WTC11 (cell line): Measurements from ENCODE around the gene DPYSL3. TPM values are rescaled to one million over a fixed set of nuclear protein-coding genes. Genes with fewer than 3 reads are reported as not detected.
A peak's percentile ranks its signal among the peaks of the same experiment; 100 is the strongest.

Experiments
- ATAC-seq: fragments of 200-7000 bp; cut with Tn5 transposase; 2 replicates; pipeline ENCODE4 v1.10.0; 2021; ENCODE audit warnings: mild to moderate bottlenecking, moderate library complexity
- CTCF ChIA-PET: fragments of 300-600 bp; sonication (Branson Sonifier 250); formaldehyde crosslinking; loops from one replicate; lab custom pipeline; 2021; ENCODE audit warnings: antibody characterized with exemption; lab: Charles Lee
- POLR2A ChIA-PET: fragments of 350-600 bp; sonication (Branson Sonifier 250); formaldehyde crosslinking; loops from one replicate; lab custom pipeline; 2021; ENCODE audit warnings: antibody characterized with exemption; lab: Charles Lee
- DNase-seq: peaks from one replicate; pipeline ENCODE4 v3.0.0; 2021; ENCODE audit warnings: low spot score
- H3K27ac Mint-ChIP-seq: 2 replicates; pipeline ENCODE4 v1.8.0; 2021; ENCODE audit warnings: mixed read lengths
- H3K27me3 Mint-ChIP-seq: 2 replicates; pipeline ENCODE4 v1.8.0; 2021; ENCODE audit warnings: low read depth, mild to moderate bottlenecking, moderate library complexity, mixed read lengths
- H3K36me3 Mint-ChIP-seq: 2 replicates; pipeline ENCODE4 v1.8.0; 2021; ENCODE audit warnings: mixed read lengths
- H3K4me1 Mint-ChIP-seq: 2 replicates; pipeline ENCODE4 v1.8.0; 2022; ENCODE audit warnings: mixed read lengths
- H3K4me3 Mint-ChIP-seq: 2 replicates; pipeline ENCODE4 v1.8.0; 2021; ENCODE audit warnings: mild to moderate bottlenecking, moderate library complexity, mixed read lengths
- H3K9me3 Mint-ChIP-seq: 2 replicates; pipeline ENCODE4 v1.8.0; 2021; ENCODE audit warnings: mixed read lengths
- CREB1 ChIP-seq: sonication (generic); formaldehyde crosslinking; IDR thresholded peaks from 2 replicates; pipeline ENCODE4 v1.8.0; 2023; ENCODE audit warnings: mild to moderate bottlenecking, missing genetic modification reagents
- ELF4 ChIP-seq: sonication (generic); formaldehyde crosslinking; IDR thresholded peaks from 2 replicates; pipeline ENCODE4 v1.8.1; 2022; ENCODE audit warnings: low read depth, mild to moderate bottlenecking, moderate library complexity, missing genetic modification reagents
- ESRRA ChIP-seq: sonication (generic); formaldehyde crosslinking; IDR thresholded peaks from 2 replicates; pipeline ENCODE4 v1.8.1; 2022; ENCODE audit warnings: mild to moderate bottlenecking, missing genetic modification reagents, borderline replicate concordance
- ETV6 ChIP-seq: sonication (generic); formaldehyde crosslinking; IDR thresholded peaks from 2 replicates; pipeline ENCODE4 v1.8.1; 2022; ENCODE audit warnings: mild to moderate bottlenecking, missing genetic modification reagents
- FOXJ3 ChIP-seq: sonication (generic); formaldehyde crosslinking; IDR thresholded peaks from 2 replicates; pipeline ENCODE4 v1.9.0; 2021; ENCODE audit warnings: missing genetic modification reagents, mild to moderate bottlenecking, borderline replicate concordance
- FOXK1 ChIP-seq: sonication (generic); formaldehyde crosslinking; IDR thresholded peaks from 2 replicates; pipeline ENCODE4 v1.8.0; 2022; ENCODE audit warnings: mild to moderate bottlenecking, moderate library complexity, missing genetic modification reagents
- GABPB1 ChIP-seq: sonication (generic); formaldehyde crosslinking; IDR thresholded peaks from 2 replicates; pipeline ENCODE4 v1.8.1; 2023; ENCODE audit warnings: mild to moderate bottlenecking, missing genetic modification reagents
- HMGA2 ChIP-seq: fragments of 250-450 bp; sonication (Bioruptor Pico); IDR thresholded peaks from 2 replicates; pipeline ENCODE4 v1.4.0; 2021; ENCODE audit warnings: mild to moderate bottlenecking, moderate library complexity
- JAZF1 ChIP-seq: fragments of 250-450 bp; sonication (Bioruptor Pico); IDR thresholded peaks from 2 replicates; pipeline ENCODE4 v1.9.0; 2021; ENCODE audit warnings: moderate library complexity, mild to moderate bottlenecking, inconsistent platforms
- JUN ChIP-seq: sonication (generic); formaldehyde crosslinking; IDR thresholded peaks from 2 replicates; pipeline ENCODE4 v1.8.0; 2023; ENCODE audit warnings: mild to moderate bottlenecking, missing genetic modification reagents
- KAT7 ChIP-seq: sonication (generic); formaldehyde crosslinking; IDR thresholded peaks from 2 replicates; pipeline ENCODE4 v1.8.1; 2023; ENCODE audit warnings: missing genetic modification reagents, mild to moderate bottlenecking, borderline replicate concordance
- MLX ChIP-seq: sonication (generic); formaldehyde crosslinking; IDR thresholded peaks from 2 replicates; pipeline ENCODE4 v1.8.1; 2023; ENCODE audit warnings: mild to moderate bottlenecking, missing genetic modification reagents, moderate library complexity
- NR3C1 ChIP-seq: sonication (generic); formaldehyde crosslinking; conservative IDR thresholded peaks from 2 replicates; pipeline ENCODE4 v1.8.1; 2023; ENCODE audit warnings: low read depth, mild to moderate bottlenecking, missing genetic modification reagents
- SMAD4 ChIP-seq: sonication (generic); formaldehyde crosslinking; IDR thresholded peaks from 2 replicates; pipeline ENCODE4 v1.8.0; 2022; ENCODE audit warnings: mild to moderate bottlenecking, missing genetic modification reagents
- SP1 ChIP-seq: sonication (generic); formaldehyde crosslinking; conservative IDR thresholded peaks from 2 replicates; pipeline ENCODE4 v1.8.1; 2022; ENCODE audit warnings: missing genetic modification reagents
- TEAD4 ChIP-seq: sonication (generic); formaldehyde crosslinking; IDR thresholded peaks from 2 replicates; pipeline ENCODE4 v1.8.0; 2022; ENCODE audit warnings: mild to moderate bottlenecking, missing genetic modification reagents
- ZNF219 ChIP-seq: sonication (generic); formaldehyde crosslinking; IDR thresholded peaks from 2 replicates; pipeline ENCODE4 v1.8.0; 2023; ENCODE audit warnings: missing genetic modification reagents, mild to moderate bottlenecking, borderline replicate concordance
- ZNF232 ChIP-seq: sonication (generic); formaldehyde crosslinking; IDR thresholded peaks from 2 replicates; pipeline ENCODE4 v1.8.0; 2022; ENCODE audit warnings: mild to moderate bottlenecking, missing genetic modification reagents
- ZSCAN18 ChIP-seq: fragments of 250-450 bp; sonication (Bioruptor Pico); IDR thresholded peaks from 2 replicates; pipeline ENCODE4 v2.1.2; 2022; ENCODE audit warnings: mild to moderate bottlenecking, moderate library complexity
- total RNA-seq: library from RNA; stranded (reverse); gene quantifications from 3 replicates; pipeline ENCODE4 v1.2.3, GENCODE V29; 2021
- TF ChIP-seq, protein P1 (sequence below): sonication (generic); formaldehyde crosslinking; IDR thresholded peaks from 2 replicates; pipeline ENCODE4 v1.8.0; 2022; ENCODE audit warnings: mild to moderate bottlenecking, missing genetic modification reagents
- TF ChIP-seq, protein P2 (sequence below): sonication (generic); formaldehyde crosslinking; IDR thresholded peaks from 2 replicates; pipeline ENCODE4 v1.8.1; 2023; ENCODE audit warnings: mild to moderate bottlenecking, moderate library complexity, missing genetic modification reagents

The DPYSL3 gene
- total RNA-seq, 1 experiment from 2014 or later: 358 TPM

- TF ChIP-seq ZSCAN18 (CRISPR knock-in tag) (no peak), CREB1 (CRISPR knock-in tag) (no peak)
- TF ChIP-seq, all 79 proteins: peak for 0
Measured at GRCh38 chr5:147504011-147504410, 5.9 kb downstream of the DPYSL3 start (continued).

DNA sequence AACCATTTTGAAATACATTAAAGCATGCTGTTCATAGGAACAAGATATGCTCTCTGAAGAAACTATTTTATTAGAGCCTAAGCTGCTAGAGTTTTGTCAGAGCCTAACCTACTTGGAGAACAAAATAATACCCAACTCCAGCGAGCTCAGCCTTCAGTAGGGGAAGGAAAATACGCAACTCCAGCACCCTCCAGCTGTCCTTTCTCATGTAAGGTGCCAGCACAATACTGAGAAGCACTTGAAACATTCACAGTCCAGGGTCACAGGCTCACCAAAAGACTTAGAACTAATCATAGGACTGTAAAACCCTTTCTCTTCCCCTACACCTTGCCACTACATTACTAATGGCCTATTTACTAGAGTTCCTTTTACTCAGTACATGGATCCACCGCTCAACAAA is 18.9 kb downstream of the DPYSL3 start:
- 0 out of 2 replicates have a peak overlapping the region, but pooled peaks have one; percentile 2 for H3K4me3 Mint-ChIP-seq

DNA sequence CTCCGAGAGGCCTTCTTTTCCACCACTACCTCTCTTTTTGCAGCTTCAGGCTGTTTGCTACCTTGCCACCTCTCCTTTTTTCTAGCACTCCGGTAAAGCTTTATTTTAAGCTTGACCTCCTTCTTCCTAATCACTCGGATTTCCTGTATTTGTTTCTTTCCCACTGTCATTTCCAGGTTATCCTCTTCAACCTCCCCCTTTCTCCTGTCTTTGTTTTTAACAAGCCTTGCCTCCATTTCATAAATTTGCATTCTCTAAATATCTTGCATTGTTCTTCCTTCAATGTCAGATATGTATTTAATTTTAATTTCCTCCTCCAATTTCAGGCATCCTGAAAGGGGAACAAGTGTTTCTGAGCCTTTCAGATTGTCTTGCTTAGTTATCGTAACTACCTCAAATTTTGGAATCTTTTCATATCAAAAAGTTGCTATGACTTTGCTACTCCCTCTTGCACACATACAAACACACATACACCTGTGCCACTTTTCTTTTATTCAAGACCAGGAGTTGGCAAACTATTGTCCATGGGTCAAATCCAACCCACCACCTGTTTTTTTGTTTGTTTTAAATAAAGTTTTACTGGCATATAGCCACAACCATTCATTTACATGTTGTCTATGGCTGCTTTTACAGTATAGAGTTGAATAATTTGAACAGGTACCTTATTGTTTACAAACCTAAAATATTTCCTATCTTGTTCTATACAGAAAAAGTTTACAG is 22.7 kb downstream of the DPYSL3 start:
- Mint-ChIP-seq H3K4me3 (no peak overlapping the region), H3K36me3 (peaks cover 5% of the 10 kb centered on the region; the same call in 1 of the 2 replicates), H3K9me3 (peaks cover 4% of the 10 kb centered on the region), H3K27me3 (no peaks in the 10 kb centered on the region), H3K4me1 (peaks cover 75% of the 10 kb centered on the region), H3K27ac (peak overlapping the region; percentile 90)
- ChIA-PET CTCF (interaction anchor here (1.6 to 1.9 kb wide), 3 partner anchors 18 to 90 kb away, joined by 4 read pairs; no protein-coding TSS in a partner anchor), POLR2A (no interaction called here)
- no peak for DNase-seq
- TF ChIP-seq, protein P1, sequence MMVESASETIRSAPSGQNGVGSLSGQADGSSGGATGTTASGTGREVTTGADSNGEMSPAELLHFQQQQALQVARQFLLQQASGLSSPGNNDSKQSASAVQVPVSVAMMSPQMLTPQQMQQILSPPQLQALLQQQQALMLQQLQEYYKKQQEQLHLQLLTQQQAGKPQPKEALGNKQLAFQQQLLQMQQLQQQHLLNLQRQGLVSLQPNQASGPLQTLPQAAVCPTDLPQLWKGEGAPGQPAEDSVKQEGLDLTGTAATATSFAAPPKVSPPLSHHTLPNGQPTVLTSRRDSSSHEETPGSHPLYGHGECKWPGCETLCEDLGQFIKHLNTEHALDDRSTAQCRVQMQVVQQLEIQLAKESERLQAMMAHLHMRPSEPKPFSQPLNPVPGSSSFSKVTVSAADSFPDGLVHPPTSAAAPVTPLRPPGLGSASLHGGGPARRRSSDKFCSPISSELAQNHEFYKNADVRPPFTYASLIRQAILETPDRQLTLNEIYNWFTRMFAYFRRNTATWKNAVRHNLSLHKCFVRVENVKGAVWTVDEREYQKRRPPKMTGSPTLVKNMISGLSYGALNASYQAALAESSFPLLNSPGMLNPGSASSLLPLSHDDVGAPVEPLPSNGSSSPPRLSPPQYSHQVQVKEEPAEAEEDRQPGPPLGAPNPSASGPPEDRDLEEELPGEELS (CRISPR knock-in tag): no peak
- TF ChIP-seq MLX (no peak), GABPB1 (CRISPR knock-in tag) (no peak), TEAD4 (CRISPR knock-in tag) (no peak), NR3C1 (CRISPR knock-in tag) (no peak)
- ATAC-seq: peak; percentile 16

More for the DNA sequence above, 18.9 kb downstream of the DPYSL3 start:
- Mint-ChIP-seq H3K27ac (peak overlapping the region; percentile 81), H3K36me3 (no peaks in the 10 kb centered on the region), H3K4me1 (peaks cover 58% of the 10 kb centered on the region), H3K9me3 (no peaks in the 10 kb centered on the region), H3K27me3 (no peaks in the 10 kb centered on the region)
- peak; percentile 93 for ATAC-seq
- DNase-seq: no peak
- CTCF ChIA-PET: interaction anchor here (0.6 to 1.9 kb wide), 6 partner anchors 11 to 87 kb away, joined by 3 to 6 read pairs (median 4); no protein-coding TSS in a partner anchor
- TF ChIP-seq ZNF219 (CRISPR knock-in tag) (no peak), ETV6 (CRISPR knock-in tag) (no peak), JAZF1 (CRISPR knock-in tag) (no peak), ELF4 (no peak), FOXJ3 (CRISPR knock-in tag) (no peak), SMAD4 (CRISPR knock-in tag) (no peak), ESRRA (CRISPR knock-in tag) (no peak), JUN (CRISPR knock-in tag) (no peak), HMGA2 (CRISPR knock-in tag) (no peak), SP1 (CRISPR knock-in tag) (no peak), KAT7 (CRISPR knock-in tag) (no peak), FOXK1 (no peak), ZNF232 (CRISPR knock-in tag) (no peak)
- TF ChIP-seq, protein P2, sequence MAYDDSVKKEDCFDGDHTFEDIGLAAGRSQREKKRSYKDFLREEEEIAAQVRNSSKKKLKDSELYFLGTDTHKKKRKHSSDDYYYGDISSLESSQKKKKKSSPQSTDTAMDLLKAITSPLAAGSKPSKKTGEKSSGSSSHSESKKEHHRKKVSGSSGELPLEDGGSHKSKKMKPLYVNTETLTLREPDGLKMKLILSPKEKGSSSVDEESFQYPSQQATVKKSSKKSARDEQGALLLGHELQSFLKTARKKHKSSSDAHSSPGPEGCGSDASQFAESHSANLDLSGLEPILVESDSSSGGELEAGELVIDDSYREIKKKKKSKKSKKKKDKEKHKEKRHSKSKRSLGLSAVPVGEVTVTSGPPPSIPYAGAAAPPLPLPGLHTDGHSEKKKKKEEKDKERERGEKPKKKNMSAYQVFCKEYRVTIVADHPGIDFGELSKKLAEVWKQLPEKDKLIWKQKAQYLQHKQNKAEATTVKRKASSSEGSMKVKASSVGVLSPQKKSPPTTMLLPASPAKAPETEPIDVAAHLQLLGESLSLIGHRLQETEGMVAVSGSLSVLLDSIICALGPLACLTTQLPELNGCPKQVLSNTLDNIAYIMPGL (CRISPR knock-in tag): no peak
- POLR2A ChIA-PET: no interaction called here
